Liver (tissue), 2 donors: ENCODE data around the gene FUT7.

Experiments used
- RAD21 ChIP-seq, 2 donors: IDR thresholded peaks; 2 replicates each; pipeline ENCODE4 v1.6.1; 2016; ENCODE audit warnings: antibody characterized with exemption in 2 of 2, mild to moderate bottlenecking in 2 of 2
- TF ChIP-seq, protein P1 (sequence below): IDR thresholded peaks from 2 replicates; pipeline ENCODE4 v1.6.1; 2016; ENCODE audit warnings: antibody characterized with exemption
- donor health status: healthy.

DNA sequence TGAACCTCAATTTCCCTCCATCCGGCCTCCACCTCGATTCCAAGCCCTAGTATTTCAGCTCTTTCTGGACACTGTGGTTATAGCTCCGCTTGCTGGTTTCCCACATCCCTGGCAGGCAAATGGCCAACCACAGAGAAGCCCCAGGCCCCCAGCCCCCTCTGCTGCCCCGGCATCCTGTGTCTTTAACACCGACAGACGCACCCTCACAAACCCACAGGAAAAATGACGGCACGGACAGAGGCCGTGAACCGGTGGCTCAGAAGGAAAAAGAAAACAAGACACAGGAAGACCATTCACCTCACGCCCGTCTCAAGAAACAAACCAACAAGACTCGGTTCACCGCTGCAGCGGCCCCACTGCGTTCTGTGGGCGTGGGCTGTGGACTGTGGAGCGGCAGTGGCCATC, 34.1 kb downstream of the FUT7 start:
- no peak for TF ChIP-seq RAD21 (IDR thresholded peaks at IDR 0.05)
- TF ChIP-seq, protein P1, sequence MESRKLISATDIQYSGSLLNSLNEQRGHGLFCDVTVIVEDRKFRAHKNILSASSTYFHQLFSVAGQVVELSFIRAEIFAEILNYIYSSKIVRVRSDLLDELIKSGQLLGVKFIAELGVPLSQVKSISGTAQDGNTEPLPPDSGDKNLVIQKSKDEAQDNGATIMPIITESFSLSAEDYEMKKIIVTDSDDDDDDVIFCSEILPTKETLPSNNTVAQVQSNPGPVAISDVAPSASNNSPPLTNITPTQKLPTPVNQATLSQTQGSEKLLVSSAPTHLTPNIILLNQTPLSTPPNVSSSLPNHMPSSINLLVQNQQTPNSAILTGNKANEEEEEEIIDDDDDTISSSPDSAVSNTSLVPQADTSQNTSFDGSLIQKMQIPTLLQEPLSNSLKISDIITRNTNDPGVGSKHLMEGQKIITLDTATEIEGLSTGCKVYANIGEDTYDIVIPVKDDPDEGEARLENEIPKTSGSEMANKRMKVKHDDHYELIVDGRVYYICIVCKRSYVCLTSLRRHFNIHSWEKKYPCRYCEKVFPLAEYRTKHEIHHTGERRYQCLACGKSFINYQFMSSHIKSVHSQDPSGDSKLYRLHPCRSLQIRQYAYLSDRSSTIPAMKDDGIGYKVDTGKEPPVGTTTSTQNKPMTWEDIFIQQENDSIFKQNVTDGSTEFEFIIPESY = no peak
